IMR-90 (cell line): Measurements from ENCODE around the gene SHB. TPM values are rescaled to one million over a fixed set of nuclear protein-coding genes. Genes with fewer than 3 reads are reported as not detected.

Source experiments
- ATAC-seq: fragments of 200-7000 bp; cut with Tn5 transposase; 2 replicates; pipeline ENCODE4 v1.9.1; 2020; ENCODE audit warnings: low read depth, mild to moderate bottlenecking, moderate library complexity
- BruUV-seq: library from RNA; stranded (reverse); fragments of 400-500 nt; replicated peaks from 2 replicates; lab custom pipeline; 2021; lab: Mats Ljungman, UMichigan
- CTCF ChIA-PET: fragments of 300-600 bp; formaldehyde crosslinking; extraction: SDS; loops from one replicate; lab custom pipeline; 2021; ENCODE audit warnings: antibody characterized with exemption; lab: Yijun Ruan, JAX
- POLR2A ChIA-PET: fragments of 300-600 bp; sonication (Branson Sonifier 250); formaldehyde crosslinking; loops from one replicate; lab custom pipeline; 2022; ENCODE audit warnings: antibody characterized with exemption; ENCODE audit not compliant: unreplicated experiment; lab: Charles Lee
- DNase-seq: peaks from one replicate; pipeline ENCODE4 v3.0.0; 2013
- H2AFZ ChIP-seq: replicated peaks from 2 replicates; pipeline ENCODE3; 2013; ENCODE audit warnings: low read length, mild to moderate bottlenecking; ENCODE audit not compliant: poor library complexity
- H2AK5ac ChIP-seq: 2 replicates; pipeline ENCODE4 v1.6.1; 2013; ENCODE audit warnings: low read depth, low read length, inconsistent platforms
- H2AK9ac ChIP-seq: replicated peaks from 2 replicates; pipeline ENCODE3; 2013; ENCODE audit warnings: mild to moderate bottlenecking, low read depth, low read length, moderate library complexity; ENCODE audit not compliant: poor library complexity
- H2BK120ac ChIP-seq: 2 replicates; pipeline ENCODE4 v1.6.1; 2013; ENCODE audit warnings: low read depth, low read length, inconsistent platforms
- H2BK15ac ChIP-seq: 3 replicates; pipeline ENCODE4 v1.6.1; 2013; ENCODE audit warnings: low read depth, low read length, inconsistent platforms
- H2BK20ac ChIP-seq: 2 replicates; pipeline ENCODE4 v1.6.1; 2013; ENCODE audit warnings: low read depth, mild to moderate bottlenecking, inconsistent platforms, low read length, moderate library complexity
- H2BK5ac ChIP-seq: 2 replicates; pipeline ENCODE4 v1.6.1; 2013; ENCODE audit warnings: mild to moderate bottlenecking, low read depth, low read length, inconsistent platforms; ENCODE audit not compliant: poor library complexity, severe bottlenecking
- H3K14ac ChIP-seq: replicated peaks from 2 replicates; pipeline ENCODE4 v1.6.1; 2013; ENCODE audit warnings: low read depth, low read length, inconsistent platforms
- H3K18ac ChIP-seq: 2 replicates; pipeline ENCODE4 v1.6.1; 2013; ENCODE audit warnings: low read depth, low read length, control low read depth
- H3K23ac ChIP-seq: 2 replicates; pipeline ENCODE4 v1.6.1; 2013; ENCODE audit warnings: low read depth, low read length, inconsistent platforms
- H3K27ac ChIP-seq: 2 replicates; pipeline ENCODE4 v1.5.1; 2013; ENCODE audit warnings: mild to moderate bottlenecking, control low read depth, low read length; ENCODE audit not compliant: insufficient read depth
- H3K27me3 ChIP-seq: 2 replicates; pipeline ENCODE4 v1.6.1; 2013; ENCODE audit warnings: low read length; ENCODE audit not compliant: control insufficient read depth, insufficient read depth
- H3K36me3 ChIP-seq: 2 replicates; pipeline ENCODE4 v1.6.1; 2013; ENCODE audit warnings: low read length, mixed read lengths; ENCODE audit not compliant: control insufficient read depth, insufficient read depth
- H3K4ac ChIP-seq: 2 replicates; pipeline ENCODE4 v1.6.1; 2013; ENCODE audit warnings: low read depth, low read length, inconsistent platforms
- H3K4me1 ChIP-seq: 2 replicates; pipeline ENCODE4 v1.6.1; 2013; ENCODE audit warnings: low read length, mixed read lengths; ENCODE audit not compliant: control insufficient read depth, insufficient read depth
- H3K4me2 ChIP-seq: 2 replicates; pipeline ENCODE4 v1.6.1; 2013; ENCODE audit warnings: low read depth, mild to moderate bottlenecking, control low read depth, low read length, moderate library complexity
- H3K4me3 ChIP-seq: 2 replicates; pipeline ENCODE4 v1.5.1; 2013; ENCODE audit warnings: low read depth, mild to moderate bottlenecking, control low read depth, low read length, moderate library complexity; ENCODE audit not compliant: insufficient read depth
- H3K56ac ChIP-seq: 2 replicates; pipeline ENCODE4 v1.6.1; 2013; ENCODE audit warnings: low read length, inconsistent platforms; ENCODE audit not compliant: insufficient read depth; ENCODE audit errors: extremely low read depth
- H3K79me1 ChIP-seq, 2 experiments: 2 replicates each; pipeline ENCODE4 v1.6.1; 2013; ENCODE audit warnings: low read length in 2 of 2, inconsistent platforms in 1 of 2, low read depth in 1 of 2
- H3K9ac ChIP-seq: 2 replicates; pipeline ENCODE4 v1.6.1; 2013; ENCODE audit warnings: low read depth, low read length, control low read depth
- H3K9me1 ChIP-seq: 2 replicates; pipeline ENCODE4 v1.6.1; 2013; ENCODE audit warnings: low read length, inconsistent platforms; ENCODE audit not compliant: insufficient read depth
- H3K9me3 ChIP-seq: 2 replicates; pipeline ENCODE4 v1.6.1; 2013; ENCODE audit warnings: low read length; ENCODE audit not compliant: control insufficient read depth, insufficient read depth
- H4K20me1 ChIP-seq: 2 replicates; pipeline ENCODE4 v1.6.1; 2013; ENCODE audit warnings: low read length, inconsistent platforms; ENCODE audit not compliant: insufficient read depth
- H4K5ac ChIP-seq: 2 replicates; pipeline ENCODE4 v1.6.1; 2013; ENCODE audit warnings: mild to moderate bottlenecking, low read depth, low read length, control low read depth
- H4K8ac ChIP-seq, 2 experiments: 2 replicates each; pipeline ENCODE4 v1.6.1; 2013; ENCODE audit warnings: low read depth in 2 of 2, low read length in 2 of 2, control low read depth in 1 of 2, inconsistent platforms in 1 of 2
- H4K91ac ChIP-seq: 2 replicates; pipeline ENCODE4 v1.6.1; 2013; ENCODE audit warnings: low read depth, low read length, inconsistent platforms; ENCODE audit not compliant: insufficient read depth
- NFE2L2 ChIP-seq: fragments of 150-350 bp; IDR thresholded peaks from 2 replicates; pipeline ENCODE4 v1.6.1; 2016; ENCODE audit warnings: low read depth, mild to moderate bottlenecking, low read length
- POLR2A ChIP-seq: IDR thresholded peaks from 2 replicates; pipeline ENCODE4 v1.6.1; 2012; ENCODE audit warnings: mild to moderate bottlenecking, low read depth, low read length
- RAD21 ChIP-seq: IDR thresholded peaks from 2 replicates; pipeline ENCODE4 v1.6.1; 2012; ENCODE audit warnings: low read length, improper control_type of control experiment
- RCOR1 ChIP-seq: IDR thresholded peaks from 2 replicates; pipeline ENCODE4 v1.6.1; 2012; ENCODE audit warnings: mild to moderate bottlenecking, low read length, improper control_type of control experiment; ENCODE audit not compliant: insufficient replicate concordance
- WGBS, 2 experiments: methylation state at CpG; one replicate each; pipeline versions ENCODE4 v1.1.5 to v1.1.7; 2013; ENCODE audit warnings: missing lambda C conversion rate in 2 of 2; ENCODE audit not compliant: insufficient read length in 1 of 2; ENCODE audit errors: extremely low coverage in 2 of 2; 5-methylcytosine and 5-hydroxymethylcytosine counted together
- dilution Hi-C: fragments of 300-500 bp; cut with HindIII; formaldehyde crosslinking; loops from one replicate; pipeline ENCODE4 v1.14.3; 2018; ENCODE audit warnings: low sequenced_read_pairs; ENCODE audit not compliant: unreplicated experiment
- in situ Hi-C: fragments of 300-500 bp; cut with MboI; formaldehyde crosslinking; loops from 3 replicates; pipeline ENCODE4 v1.14.3; 2019; ENCODE audit warnings: low sequenced_read_pairs, inconsistent platforms, mixed read lengths
- intact Hi-C: fragments of 100-400 bp; cut with micrococcal nuclease; formaldehyde crosslinking; loops from 2 replicates; pipeline ENCODE4 v1.10.0; 2022
- polyA plus RNA-seq, 3 experiments: library from polyadenylated mRNA; depleted of rRNA; stranded (reverse); fragments of >200 nt; gene quantifications; 2 replicates each; pipeline ENCODE4 v1.2.3, GENCODE V29; 2012; ENCODE audit warnings: low replicate concordance in 1 of 3
- total RNA-seq: library from RNA; depleted of rRNA; stranded (reverse); fragments of >200 nt; gene quantifications from 2 replicates; pipeline ENCODE4 v1.2.3, GENCODE V29; 2012
- TF ChIP-seq, protein P1 (sequence below): fragments of 150-350 bp; IDR thresholded peaks from 2 replicates; pipeline ENCODE4 v1.6.1; 2016; ENCODE audit warnings: low read depth, mild to moderate bottlenecking, low read length, moderate library complexity, borderline replicate concordance

SHB gene
- total and polyA plus RNA-seq, 2 of the 4 experiments (the other 2 are of a cell fraction) = 6.1 to 20.4 TPM

DNA sequence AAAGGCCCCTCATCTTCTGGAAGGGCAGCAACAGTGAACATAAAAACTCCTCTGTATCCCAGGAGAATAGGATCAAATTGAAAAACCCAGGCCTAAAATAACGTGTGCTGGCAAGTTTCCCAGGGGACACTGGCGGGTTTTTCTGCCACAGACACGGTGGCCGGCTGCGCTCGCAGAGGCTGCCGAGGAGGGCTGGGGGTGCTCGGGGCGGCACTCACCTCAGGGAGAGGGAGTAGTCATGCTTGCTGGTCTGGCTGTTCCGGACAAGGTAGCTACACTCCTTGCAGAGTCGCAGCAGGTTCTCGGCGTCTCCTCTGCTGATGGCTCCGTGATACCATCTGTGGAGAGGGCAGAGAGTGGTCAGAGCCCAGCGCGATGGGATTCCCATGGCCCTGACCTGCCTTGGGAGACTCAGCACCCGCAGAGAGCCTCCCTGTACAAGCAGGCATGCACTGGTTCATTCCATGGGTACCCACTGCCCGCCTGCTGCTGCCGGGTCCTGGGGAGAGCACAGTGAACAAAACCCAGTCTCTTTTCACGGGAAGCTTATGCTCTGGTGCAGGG lies 120.5 kb downstream of the SHB start:
- ATAC-seq (no peak), DNase-seq (no peak)
- H2BK15ac ChIP-seq = no peak overlapping the region
- no peak overlapping the region for H2AK9ac ChIP-seq
- H3K79me1 ChIP-seq = peaks cover 58 to 95% of the 10 kb centered on the region in 2 experiments; a peak in 3 of 4 replicates
- peak overlapping the region; percentile 66 for H2AK5ac ChIP-seq
- no peak overlapping the region for H4K5ac ChIP-seq
- H3K27me3 ChIP-seq = no peaks in the 10 kb centered on the region
- peaks cover 12% of the 10 kb centered on the region; the same call in 1 of the 2 replicates for H4K20me1 ChIP-seq
- no peak overlapping the region for H2BK20ac ChIP-seq
- no peak overlapping the region for H2AFZ ChIP-seq
- peaks cover 77% of the 10 kb centered on the region for H3K36me3 ChIP-seq
- H3K14ac ChIP-seq = no peak overlapping the region
- peak overlapping the region; percentile 17 for H2BK5ac ChIP-seq
- BruUV-seq = no TSS peak
- peak overlapping the region in 1 of 2 experiments; percentile 4; a peak in 1 of 4 replicates for H4K8ac ChIP-seq
- H3K4ac ChIP-seq = peak overlapping the region; percentile 54
- peak overlapping the region; percentile 65; the same call in 1 of the 2 replicates for H4K91ac ChIP-seq
- H3K4me2 ChIP-seq = no peak overlapping the region
- POLR2A ChIA-PET = no interaction called here
- peaks cover 36% of the 10 kb centered on the region for H3K4me1 ChIP-seq
- H3K23ac ChIP-seq = no peak overlapping the region
- H3K4me3 ChIP-seq = no peak overlapping the region
- no peaks in the 10 kb centered on the region for H3K9me3 ChIP-seq
- TF ChIP-seq RCOR1 (no peak), NFE2L2 (no peak), RAD21 (no peak), POLR2A (no peak)
- TF ChIP-seq, protein P1, sequence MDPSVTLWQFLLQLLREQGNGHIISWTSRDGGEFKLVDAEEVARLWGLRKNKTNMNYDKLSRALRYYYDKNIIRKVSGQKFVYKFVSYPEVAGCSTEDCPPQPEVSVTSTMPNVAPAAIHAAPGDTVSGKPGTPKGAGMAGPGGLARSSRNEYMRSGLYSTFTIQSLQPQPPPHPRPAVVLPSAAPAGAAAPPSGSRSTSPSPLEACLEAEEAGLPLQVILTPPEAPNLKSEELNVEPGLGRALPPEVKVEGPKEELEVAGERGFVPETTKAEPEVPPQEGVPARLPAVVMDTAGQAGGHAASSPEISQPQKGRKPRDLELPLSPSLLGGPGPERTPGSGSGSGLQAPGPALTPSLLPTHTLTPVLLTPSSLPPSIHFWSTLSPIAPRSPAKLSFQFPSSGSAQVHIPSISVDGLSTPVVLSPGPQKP = no peak
- no peak overlapping the region for H3K56ac ChIP-seq
- H3K9me1 ChIP-seq = peaks cover 63% of the 10 kb centered on the region
- dilution Hi-C loops (loop anchor here (25.0 kb wide), 1 partner anchor 114 kb away; the partner anchor contains the start of gene SHB), in situ Hi-C loops (no loop called here), intact Hi-C loops (no loop called here)
- CTCF ChIA-PET = interaction anchor here (0.7 kb wide), 1 partner anchor 11 kb away, joined by 7 read pairs; no protein-coding TSS in a partner anchor
- H3K18ac ChIP-seq = no peak overlapping the region
- H3K9ac ChIP-seq = no peak overlapping the region
- H3K27ac ChIP-seq = no peak overlapping the region
- H2BK120ac ChIP-seq = no peak overlapping the region
- 87% methylated on average over 9 of the region's 20 CpGs; no CpG with 5 or more reads in 1 of the 2 experiments for WGBS, 2 experiments
